NCI-H1092 (cell line): ENCODE results near the gene SLC39A2.
"Not testable (repeated sequence)": the region's sequence is repeated elsewhere in the genome, so short reads cannot be mapped to it uniquely, and the experiment has no call there.

Experiments used
- DNase-seq: peaks from one replicate; lab custom pipeline; 2025; lab: John Stamatoyannopoulos, UW

The SLC39A2 gene

DNA sequence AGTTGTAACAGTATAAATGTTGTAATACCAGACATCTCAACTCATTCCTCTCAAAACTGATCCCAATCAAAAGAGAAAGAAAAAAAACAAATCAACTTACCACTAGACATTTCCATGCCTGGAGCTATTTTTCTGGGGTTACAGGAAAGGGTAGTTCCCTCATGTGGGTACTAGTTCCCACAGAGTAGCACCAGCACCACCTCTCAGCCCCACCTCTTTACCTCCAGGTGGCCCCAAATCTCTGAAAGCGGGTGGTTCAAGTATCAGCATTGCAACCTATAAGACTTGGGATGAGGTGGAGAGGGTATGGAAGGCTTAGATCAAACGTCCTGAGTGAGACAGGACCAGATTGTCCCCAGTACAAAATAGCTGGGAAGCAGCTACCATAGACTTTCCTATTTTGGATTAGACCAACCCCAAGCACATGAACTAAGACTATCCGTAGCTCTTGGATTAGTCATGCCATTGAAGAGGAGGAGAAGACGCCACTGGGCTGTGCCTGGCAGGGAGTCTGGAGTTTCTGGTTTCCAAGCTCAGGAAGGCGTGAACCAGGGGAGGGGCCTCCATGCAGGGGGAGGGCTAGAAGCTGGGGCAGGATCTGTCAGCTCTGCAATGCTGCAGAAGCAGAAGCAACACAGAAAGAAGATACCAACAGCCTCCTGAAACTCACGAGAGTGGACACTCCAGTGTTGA, at the start of gene SLC39A2:
Gene SLC39A2 (plus strand): TSS at position 620 of the 693 bp plus-strand sequence. CDS start 154 bp downstream, outside the sequence.
- no peak for DNase-seq

GRCh38 chr14:20954736-20955537, 44.2 kb upstream of the SLC39A2 start, which contains the start of gene RNASE2:
RNASE2 (plus strand) TSS chr14:20955487; CDS start chr14:20955772, 285 bp downstream.
- DNase-seq: not testable (repeated sequence)

DNA sequence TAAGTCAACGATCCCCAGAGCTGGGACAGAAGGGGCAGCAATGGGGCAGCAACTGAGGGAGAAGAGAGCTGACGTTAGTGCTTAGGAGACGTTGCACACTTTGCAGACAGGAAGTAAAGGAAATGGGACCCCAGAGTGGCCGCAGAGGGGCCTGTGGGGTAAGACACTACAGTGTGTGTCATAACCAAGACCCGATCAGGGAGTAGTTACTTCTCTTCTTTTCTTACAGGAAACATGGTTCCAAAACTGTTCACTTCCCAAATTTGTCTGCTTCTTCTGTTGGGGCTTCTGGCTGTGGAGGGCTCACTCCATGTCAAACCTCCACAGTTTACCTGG, 43.6 kb upstream of the SLC39A2 start:
- not testable (repeated sequence) for DNase-seq

GRCh38 chr14:20956376-20956976, 42.6 kb upstream of the SLC39A2 start:
- DNase-seq: no peak

DNA sequence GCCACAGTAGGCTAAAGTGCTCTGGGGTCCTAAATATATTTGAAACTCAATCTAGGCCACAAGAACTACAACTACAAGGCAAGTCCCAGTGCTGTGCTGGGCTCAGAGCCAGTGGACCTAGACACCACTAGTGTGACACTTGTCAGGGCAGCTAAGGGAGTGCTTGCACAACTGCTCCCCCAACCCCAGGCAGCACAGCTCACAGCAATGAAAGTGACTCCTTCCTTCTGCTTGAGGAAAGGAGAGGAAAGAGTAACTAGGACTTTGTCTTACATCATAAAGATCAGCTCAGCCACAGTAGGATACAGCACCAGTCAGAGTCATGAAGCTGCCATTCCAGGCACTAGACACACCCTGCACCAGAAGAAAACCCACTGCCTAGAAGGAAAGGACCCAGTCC, 40.1 kb upstream of the SLC39A2 start:
- not testable (repeated sequence) for DNase-seq

DNA sequence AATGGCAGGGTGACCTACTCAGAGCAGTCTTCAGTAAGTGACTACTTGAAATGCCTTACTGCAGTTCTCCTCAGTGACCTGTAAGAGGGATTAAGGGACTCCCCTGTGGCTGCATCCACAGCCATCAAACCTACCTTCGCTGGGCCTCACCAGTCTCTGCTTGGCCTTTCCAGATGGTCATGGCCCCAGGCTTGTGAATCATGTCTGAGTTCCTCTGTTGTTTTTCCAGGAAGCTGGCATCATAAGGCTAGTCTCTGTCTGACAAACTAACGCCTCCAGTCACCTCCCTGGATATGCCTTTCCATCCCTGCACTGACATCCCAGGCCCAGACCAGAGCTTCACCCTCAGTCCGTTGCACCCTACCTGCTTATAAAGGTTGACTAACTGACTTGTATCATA, 29.8 kb upstream of the SLC39A2 start:
- DNase-seq: no peak

DNA sequence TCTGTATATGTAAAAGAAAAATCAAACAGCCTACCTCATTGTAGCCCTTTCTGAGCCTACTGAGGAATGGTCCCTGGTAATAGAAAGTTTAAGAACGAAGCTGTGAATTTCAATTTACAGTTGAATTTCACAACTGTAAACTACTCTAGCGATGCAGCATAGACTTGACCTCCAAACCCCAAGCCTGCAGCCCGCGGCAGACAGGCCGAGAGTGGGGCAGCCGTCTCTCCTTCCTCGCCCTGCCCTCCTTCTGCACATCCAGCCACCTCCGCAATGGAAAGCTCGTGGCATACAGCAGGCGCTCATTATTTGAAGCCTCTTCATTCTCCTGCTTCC, 28.5 kb upstream of the SLC39A2 start:
- DNase-seq: no peak

- peak; percentile 70 for DNase-seq
These were observed 27.9 kb upstream of the SLC39A2 start for GRCh38 chr14:20970983-20971704.

DNA sequence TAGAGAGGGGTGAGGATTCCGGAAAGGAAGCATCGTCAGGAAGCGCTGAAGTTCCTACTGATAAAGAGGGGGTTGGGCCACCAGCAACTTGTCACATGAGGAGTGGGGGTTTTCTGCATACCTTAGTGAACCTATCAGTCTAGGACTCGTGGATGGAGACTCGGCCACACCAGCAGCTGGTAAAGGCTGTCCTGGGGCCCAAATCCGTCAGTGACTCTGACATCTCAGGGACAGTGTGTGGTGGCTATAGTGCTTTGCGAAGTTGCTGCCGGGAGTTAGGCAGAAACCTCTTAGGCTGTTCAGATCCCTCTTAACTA, 27.4 kb upstream of the SLC39A2 start:
- DNase-seq: no peak

GRCh38 chr14:20973501-20973900, 25.6 kb upstream of the SLC39A2 start:
- no peak for DNase-seq

DNA sequence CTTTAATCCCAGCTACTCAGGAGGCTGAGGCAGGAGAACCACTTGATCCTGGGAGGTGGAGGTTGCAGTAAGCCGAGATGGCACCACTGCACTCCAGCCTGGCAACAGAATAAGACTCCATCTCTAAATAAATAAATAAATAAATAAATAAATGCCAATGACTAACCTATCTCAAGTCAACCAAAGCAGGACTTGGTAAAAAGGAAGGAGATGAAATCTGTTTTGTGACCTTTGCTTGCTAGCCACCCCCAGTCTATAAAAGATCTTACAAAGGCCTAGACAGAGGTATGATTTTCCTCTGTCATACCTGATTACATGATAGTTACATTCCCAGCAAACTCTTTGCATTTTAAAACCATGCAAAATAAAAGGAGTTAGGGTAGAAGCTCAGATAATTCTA, 22.8 kb upstream of the SLC39A2 start:
- DNase-seq: no peak

DNA sequence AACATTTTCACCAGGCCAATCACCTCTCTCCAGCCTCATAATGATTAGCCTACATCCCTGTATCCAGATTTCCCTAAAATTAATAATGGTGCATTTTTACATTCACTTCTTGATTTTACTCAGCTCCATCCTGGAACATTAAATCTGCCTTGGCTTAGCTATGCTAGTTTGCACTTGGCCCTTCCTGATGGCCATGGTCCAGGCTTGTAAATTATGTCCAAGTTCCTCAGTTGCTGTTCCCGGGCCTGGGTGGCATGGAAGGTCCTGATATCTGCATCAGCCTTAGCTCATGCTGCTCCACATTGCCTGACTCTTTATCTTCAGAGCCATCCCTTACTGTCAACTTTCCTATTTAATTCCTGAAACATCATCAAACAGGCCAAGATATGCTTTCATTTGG, 20.4 kb upstream of the SLC39A2 start:
- DNase-seq: no peak

- DNase-seq: no peak
These were observed 18.2 kb upstream of the SLC39A2 start for GRCh38 chr14:20980906-20981305.

DNA sequence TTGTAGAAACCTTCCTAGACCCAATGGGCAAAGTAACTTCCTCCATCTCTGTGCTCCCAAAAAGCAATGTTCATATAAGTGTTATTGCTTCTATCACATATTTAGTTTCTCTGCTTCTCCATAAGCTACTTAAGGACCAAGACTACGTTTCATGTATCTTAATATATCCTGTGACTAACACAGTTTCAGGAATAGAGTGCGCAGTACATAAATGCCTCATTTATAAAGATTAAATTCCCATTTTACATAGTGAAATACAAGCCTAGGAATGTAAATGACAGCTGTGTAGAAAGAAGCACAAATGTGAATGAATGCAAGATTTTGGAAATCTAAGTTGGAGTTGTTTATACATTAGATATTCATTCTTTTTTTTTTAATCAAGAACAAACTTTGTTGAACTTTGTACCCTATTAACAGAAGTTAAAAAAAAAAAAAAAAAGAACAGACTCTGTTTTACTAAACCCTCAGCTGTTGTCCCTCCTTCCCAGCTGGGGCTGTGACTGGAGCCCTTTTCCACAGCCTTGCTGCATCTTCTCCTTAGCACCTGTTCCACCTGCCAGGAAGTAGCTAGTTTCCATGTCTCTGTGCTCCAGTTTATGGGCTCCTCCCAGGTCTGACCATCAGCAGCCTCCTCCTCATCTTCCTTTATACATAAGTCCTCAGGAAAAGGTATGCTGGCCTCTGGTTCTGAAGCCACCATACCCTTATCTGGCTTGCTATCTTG, 16.3 kb upstream of the SLC39A2 start:
- DNase-seq: no peak

DNA sequence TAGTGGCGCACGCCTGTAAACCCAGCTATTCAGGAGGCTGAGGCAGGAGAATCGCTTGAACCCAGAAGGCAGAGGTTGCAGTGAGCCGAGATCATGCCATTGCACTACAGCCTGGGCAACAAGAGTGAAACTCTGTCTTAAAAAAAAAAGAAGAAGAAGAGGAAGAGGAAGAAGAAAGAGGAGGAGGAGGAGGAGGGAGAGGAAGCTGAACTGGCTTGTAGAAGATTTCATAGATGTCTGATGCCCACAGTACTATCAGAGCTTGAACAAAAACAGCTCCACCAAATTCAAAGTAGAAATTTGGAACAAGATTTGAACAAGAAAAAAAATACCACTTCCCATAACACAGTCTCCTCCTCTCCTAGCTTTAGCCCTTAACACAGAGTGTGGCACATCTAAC, 13.4 kb upstream of the SLC39A2 start:
- DNase-seq: not testable (repeated sequence)

- DNase-seq: no peak
These were observed 12.3 kb upstream of the SLC39A2 start for GRCh38 chr14:20986811-20987210.

- no peak for DNase-seq
These were observed 10.2 kb upstream of the SLC39A2 start for GRCh38 chr14:20988717-20989470.

DNA sequence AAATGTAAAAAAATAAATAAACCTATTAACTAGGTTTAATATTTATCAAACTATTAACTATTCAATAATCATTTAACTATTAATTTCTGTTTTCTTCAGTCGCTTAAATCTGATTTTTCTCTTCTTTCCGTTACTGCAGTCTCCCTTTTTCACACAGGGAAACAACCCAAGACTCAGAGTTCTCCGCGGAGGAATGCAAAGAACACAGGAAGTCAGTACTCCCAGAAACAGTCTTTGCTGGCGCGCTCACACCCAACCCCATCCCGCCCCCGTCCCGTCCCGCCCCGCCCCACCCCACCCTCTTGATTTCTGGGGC, 9.7 kb upstream of the SLC39A2 start:
- DNase-seq: no peak

DNA sequence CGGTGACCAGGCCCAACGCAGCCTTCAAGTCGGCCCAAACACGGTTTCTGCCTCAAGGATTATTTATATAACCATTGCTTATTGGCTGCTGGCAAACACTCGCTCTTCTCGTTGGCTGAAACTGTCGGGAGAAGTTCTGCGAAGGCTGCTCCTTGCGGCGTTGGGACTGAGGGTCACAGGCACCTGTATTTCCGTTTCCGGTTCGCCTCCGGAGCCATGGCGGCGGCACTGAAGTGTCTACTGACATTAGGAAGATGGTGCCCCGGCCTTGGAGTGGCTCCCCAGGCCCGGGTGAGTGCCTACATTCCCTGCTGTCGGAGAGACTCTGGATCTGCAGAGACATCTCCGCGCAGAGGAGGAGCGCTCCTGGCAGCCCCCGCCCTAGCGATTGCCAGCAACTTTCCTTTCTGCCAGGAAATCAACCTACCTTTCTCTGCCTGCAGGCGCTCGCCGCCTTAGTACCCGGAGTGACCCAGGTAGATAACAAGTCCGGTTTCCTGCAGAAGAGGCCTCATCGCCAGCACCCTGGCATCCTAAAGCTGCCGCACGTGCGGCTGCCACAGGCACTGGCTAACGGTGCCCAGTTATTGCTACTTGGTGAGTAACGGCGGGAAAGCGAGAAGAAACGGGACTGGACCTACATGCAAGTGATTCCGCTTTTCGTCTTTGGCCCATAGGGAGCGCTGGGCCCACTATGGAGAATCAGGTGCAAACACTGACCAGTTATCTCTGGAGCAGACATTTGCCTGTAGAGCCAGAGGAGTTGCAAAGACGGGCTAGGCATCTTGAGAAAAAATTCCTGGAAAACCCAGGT, 9.1 kb upstream of the SLC39A2 start, which contains the start of gene METTL17:
Gene METTL17 (plus strand): TSS at position 194 of the 814 bp plus-strand sequence. CDS start 23 bp downstream, at position 217.
- DNase-seq: peak; percentile 83

GRCh38 chr14:20996521-20996920, 2.6 kb upstream of the SLC39A2 start:
- no peak for DNase-seq
